HEK293 (cell line): Measurements from ENCODE around the gene PPRC1.

Experiments
- CTCF ChIP-seq: fragments of 450-650 bp; formaldehyde crosslinking; IDR thresholded peaks from 2 replicates; pipeline ENCODE4 v1.5.1; 2016; ENCODE audit warnings: missing biosample characterization, missing genetic modification characterization
- ZFP37 ChIP-seq: fragments of 450-650 bp; formaldehyde crosslinking; IDR thresholded peaks from 2 replicates; pipeline ENCODE4 v1.5.1; 2016; ENCODE audit warnings: missing biosample characterization, missing genetic modification characterization
- ZNF174 ChIP-seq: fragments of 450-650 bp; formaldehyde crosslinking; IDR thresholded peaks from 2 replicates; pipeline ENCODE4 v1.5.0; 2017; ENCODE audit warnings: missing biosample characterization, mild to moderate bottlenecking, missing genetic modification characterization
- ZNF248 ChIP-seq: fragments of 450-650 bp; formaldehyde crosslinking; IDR thresholded peaks from 2 replicates; pipeline ENCODE4 v1.5.1; 2017; ENCODE audit warnings: missing biosample characterization, missing genetic modification characterization
- ZNF416 ChIP-seq: fragments of 450-650 bp; formaldehyde crosslinking; IDR thresholded peaks from 2 replicates; pipeline ENCODE4 v1.5.1; 2016; ENCODE audit warnings: missing biosample characterization, missing genetic modification characterization
- ZNF76 ChIP-seq: fragments of 450-650 bp; formaldehyde crosslinking; IDR thresholded peaks from 2 replicates; pipeline ENCODE4; 2016; ENCODE audit warnings: low read depth, missing biosample characterization, missing genetic modification characterization, borderline replicate concordance

GRCh38 chr10:102132193-102132562, 662 bp upstream of the PPRC1 start:
- TF ChIP-seq ZNF248 (no peak), ZNF76 (no peak), ZNF174 (tag by site-specific recombination) (no peak), CTCF (tag by site-specific recombination) (no peak), ZNF416 (tag by site-specific recombination) (no peak), ZFP37 (tag by site-specific recombination) (no peak)
